Endometrial microvascular endothelial cells (primary cell): ENCODE data around the gene TRAPPC12. TPM values are rescaled to one million over a fixed set of nuclear protein-coding genes. Genes with fewer than 3 reads are reported as not detected.

ENCODE experiments used
- in situ Hi-C: cut with HindIII; loops from 2 replicates; pipeline ENCODE4 v1.10.0; 2017; ENCODE audit warnings: low sequenced_read_pairs, low pct_unique_long_range_greater_than_20kb; ENCODE audit errors: inconsistent ontology term
- total RNA-seq: library from RNA; depleted of rRNA; stranded (reverse); fragments of >200 nt; gene quantifications from one replicate; pipeline ENCODE4 v1.2.3, GENCODE V29; 2015; ENCODE audit errors: inconsistent ontology term

Gene TRAPPC12
- total RNA-seq, 1 donor from 2014 or later = 66.1 TPM

GRCh38 chr2:3424171-3424795 lies 44.8 kb downstream of the TRAPPC12 start:
- in situ Hi-C loops = no loop called here

- in situ Hi-C loops = no loop called here
Measured at GRCh38 chr2:3426615-3427014, 47.1 kb downstream of the TRAPPC12 start.

GRCh38 chr2:3427272-3427671 lies 47.8 kb downstream of the TRAPPC12 start:
- in situ Hi-C loops = no loop called here

GRCh38 chr2:3428577-3428976 lies 49.1 kb downstream of the TRAPPC12 start:
- in situ Hi-C loops = no loop called here

GRCh38 chr2:3429066-3429610 lies 49.6 kb downstream of the TRAPPC12 start:
- in situ Hi-C loops = no loop called here

- in situ Hi-C loops = no loop called here
Measured at GRCh38 chr2:3430172-3430571, 50.7 kb downstream of the TRAPPC12 start.

- in situ Hi-C loops = no loop called here
Measured at GRCh38 chr2:3430740-3431490, 51.4 kb downstream of the TRAPPC12 start.

GRCh38 chr2:3432067-3432466 lies 52.6 kb downstream of the TRAPPC12 start:
- in situ Hi-C loops = no loop called here

- in situ Hi-C loops = no loop called here
Measured at GRCh38 chr2:3432693-3433338, 53.3 kb downstream of the TRAPPC12 start.

GRCh38 chr2:3433339-3433699 lies 53.8 kb downstream of the TRAPPC12 start:
- in situ Hi-C loops = no loop called here

GRCh38 chr2:3433776-3434400 lies 54.4 kb downstream of the TRAPPC12 start:
- in situ Hi-C loops = no loop called here

- in situ Hi-C loops = no loop called here
Measured at GRCh38 chr2:3434654-3435053, 55.2 kb downstream of the TRAPPC12 start.

- in situ Hi-C loops = no loop called here
Measured at GRCh38 chr2:3435445-3435844, 56.0 kb downstream of the TRAPPC12 start.

- in situ Hi-C loops = no loop called here
Measured at GRCh38 chr2:3440477-3440876, 61.0 kb downstream of the TRAPPC12 start.

GRCh38 chr2:3441465-3441864 lies 62.0 kb downstream of the TRAPPC12 start:
- in situ Hi-C loops = no loop called here

- in situ Hi-C loops = no loop called here
Measured at GRCh38 chr2:3442185-3442584, 62.7 kb downstream of the TRAPPC12 start.

- in situ Hi-C loops = no loop called here
Measured at GRCh38 chr2:3443083-3443482, 63.6 kb downstream of the TRAPPC12 start.

- in situ Hi-C loops = no loop called here
Measured at GRCh38 chr2:3443506-3444084, 64.1 kb downstream of the TRAPPC12 start.

GRCh38 chr2:3445891-3446290 lies 66.4 kb downstream of the TRAPPC12 start:
- in situ Hi-C loops = no loop called here
